Non-pigmented ciliary epithelial cell (primary cell): Measurements from ENCODE around the gene NOM1.
"Not testable (repeated sequence)": the region's sequence is repeated elsewhere in the genome, so short reads cannot be mapped to it uniquely, and the experiment has no call there.

ENCODE experiments used
- DNase-seq: peaks from one replicate; pipeline ENCODE4 v3.0.0-alpha.2; 2010; ENCODE audit warnings: low read depth

Gene NOM1

DNA sequence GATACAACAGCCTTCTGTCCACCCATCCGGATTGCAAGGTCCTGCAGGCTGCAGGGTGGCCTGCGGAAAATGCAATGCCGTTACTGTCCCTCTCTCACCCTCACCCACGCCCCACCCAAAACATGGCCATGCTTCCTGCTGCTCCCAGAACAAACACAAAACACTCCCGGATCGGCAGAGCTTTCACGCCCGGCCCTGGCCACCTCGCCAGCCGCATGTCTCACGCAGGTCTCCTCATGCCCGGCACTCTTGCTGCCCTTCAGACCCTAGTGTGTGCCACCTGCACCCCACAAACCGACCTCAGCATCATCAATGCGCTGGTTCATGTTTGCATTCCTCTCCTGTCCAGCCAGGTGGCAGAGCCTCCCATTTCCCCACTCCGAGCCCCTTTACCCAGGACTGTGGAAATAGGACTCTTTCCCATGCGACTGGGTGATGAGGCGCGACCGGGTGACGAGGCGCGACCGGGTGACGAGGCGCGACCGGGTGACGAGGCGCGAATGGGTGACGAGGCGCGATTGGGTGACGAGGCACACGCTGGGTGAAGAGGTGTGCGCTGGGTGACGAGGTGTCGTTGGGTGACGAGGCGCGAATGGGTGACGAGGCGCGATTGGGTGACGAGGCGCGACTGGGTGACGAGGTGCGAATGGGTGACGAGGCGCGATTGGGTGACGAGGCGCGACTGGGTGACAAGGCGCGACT is 8.9 kb upstream of the NOM1 start:
- no peak for DNase-seq

DNA sequence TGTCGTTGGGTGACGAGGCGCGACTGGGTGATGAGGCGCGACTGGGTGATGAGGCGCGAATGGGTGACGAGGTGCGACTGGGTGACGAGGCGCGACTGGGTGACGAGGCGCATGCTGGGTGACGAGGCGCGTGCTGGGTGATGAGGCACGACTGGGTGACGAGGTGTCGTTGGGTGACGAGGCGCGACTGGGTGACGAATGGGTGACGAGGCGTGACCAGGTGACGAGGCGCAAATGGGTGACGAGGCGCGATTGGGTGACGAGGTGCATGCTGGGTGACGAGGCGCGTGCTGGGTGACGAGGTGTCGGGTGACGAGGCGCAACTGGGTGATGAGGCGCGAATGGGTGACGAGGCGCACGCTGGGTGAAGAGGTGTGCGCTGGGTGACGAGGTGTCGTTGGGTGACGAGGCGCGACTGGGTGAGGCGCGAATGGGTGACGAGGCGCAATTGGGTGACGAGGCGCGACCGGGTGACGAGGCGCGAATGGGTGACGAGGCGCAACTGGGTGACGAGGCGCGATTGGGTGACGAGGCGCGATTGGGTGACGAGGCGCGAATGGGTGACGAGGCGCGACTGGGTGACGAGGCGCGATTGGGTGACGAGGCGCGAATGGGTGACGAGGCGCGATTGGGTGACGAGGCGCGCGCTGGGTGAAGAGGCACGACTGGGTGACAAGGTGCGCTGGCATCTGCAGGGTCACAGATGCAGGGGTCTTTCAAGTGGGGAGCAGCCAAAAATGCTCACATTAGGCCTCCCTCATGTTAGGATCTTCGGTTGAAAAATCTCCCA is 7.9 kb upstream of the NOM1 start:
- no peak for DNase-seq

DNA sequence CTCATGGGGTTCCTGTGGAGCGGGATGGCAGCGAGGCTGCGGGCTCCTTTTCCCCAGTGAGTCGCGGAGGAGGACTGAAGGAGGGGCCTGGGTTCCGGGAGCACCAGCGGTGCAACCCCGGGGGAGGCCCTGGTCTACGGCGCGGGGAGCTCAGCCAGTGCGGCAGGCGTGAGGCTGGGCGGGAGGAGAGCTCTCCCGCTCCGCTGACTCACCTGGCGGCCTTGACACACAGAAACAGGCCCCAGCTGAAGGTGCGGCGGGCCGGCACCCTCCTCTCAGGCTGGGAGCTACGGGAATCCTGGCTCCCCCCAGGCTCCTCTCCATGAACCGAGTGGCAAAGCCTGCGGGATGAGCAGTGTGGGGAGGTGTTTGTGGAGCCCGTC is 6.8 kb upstream of the NOM1 start:
- DNase-seq: no peak

DNA sequence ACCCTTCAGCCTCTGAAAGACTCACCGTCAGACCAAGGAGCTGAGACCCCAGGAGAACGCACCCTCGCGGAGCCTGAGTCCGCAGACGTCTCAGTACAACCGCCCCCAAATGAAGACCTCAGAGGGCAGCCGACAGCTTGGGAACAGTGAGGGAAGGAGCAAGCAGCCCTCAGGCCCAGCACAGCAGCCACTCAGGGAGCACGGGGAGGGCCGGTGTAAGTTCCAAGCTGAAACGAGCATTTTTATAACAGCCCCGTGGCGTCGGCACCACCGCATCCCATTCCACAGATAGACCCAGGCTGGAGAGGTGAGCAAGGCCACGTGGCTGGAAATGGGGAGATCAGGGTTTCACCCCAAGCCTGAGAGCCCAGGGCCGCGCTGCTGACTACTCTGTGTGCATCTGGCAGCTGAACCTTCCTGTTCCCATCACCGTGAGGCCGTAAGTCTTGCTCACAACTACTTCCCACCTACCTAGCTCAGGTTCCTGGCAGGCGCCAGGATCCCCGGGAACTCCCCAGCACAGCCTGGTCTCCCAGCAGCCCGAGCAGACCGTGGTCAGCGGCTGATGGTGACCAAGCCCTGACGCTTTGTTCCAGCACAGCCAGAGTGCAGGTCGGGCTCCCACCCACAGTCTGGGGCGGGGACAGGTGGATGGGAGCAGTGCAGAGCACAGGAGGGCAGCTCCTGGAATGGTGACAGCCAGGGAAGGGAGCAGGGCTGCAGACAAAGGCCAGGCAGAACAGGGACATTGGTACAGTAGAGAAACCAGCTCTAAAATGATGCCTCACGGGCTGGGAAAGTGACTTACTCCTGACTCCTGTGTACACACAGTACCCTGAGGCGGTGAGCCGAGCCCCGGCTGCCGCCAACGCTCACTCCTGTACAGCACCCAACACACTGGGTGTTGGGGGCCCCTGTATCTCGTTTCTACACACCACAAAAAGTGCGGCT is 6.1 kb upstream of the NOM1 start:
- DNase-seq: no peak

DNA sequence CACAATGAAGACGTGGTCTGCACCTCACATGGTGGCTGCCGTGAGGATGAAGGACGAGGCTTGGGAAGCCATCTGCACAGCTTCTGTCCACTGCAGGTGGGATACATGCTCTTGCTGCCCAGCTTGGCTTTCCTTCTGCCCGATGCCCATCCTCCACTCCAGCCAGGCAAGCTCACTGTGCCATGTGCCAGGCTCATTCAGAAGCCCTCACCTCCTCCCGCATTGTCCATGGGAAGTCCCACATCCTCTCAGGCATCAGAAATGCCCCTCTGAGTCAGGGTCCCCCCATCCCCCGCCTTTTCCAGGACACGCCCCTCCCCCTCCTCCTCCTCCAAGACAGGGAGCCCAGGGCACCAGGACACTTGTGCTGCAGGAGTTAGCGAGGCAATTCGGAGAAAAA is 4.6 kb upstream of the NOM1 start:
- no peak for DNase-seq

DNA sequence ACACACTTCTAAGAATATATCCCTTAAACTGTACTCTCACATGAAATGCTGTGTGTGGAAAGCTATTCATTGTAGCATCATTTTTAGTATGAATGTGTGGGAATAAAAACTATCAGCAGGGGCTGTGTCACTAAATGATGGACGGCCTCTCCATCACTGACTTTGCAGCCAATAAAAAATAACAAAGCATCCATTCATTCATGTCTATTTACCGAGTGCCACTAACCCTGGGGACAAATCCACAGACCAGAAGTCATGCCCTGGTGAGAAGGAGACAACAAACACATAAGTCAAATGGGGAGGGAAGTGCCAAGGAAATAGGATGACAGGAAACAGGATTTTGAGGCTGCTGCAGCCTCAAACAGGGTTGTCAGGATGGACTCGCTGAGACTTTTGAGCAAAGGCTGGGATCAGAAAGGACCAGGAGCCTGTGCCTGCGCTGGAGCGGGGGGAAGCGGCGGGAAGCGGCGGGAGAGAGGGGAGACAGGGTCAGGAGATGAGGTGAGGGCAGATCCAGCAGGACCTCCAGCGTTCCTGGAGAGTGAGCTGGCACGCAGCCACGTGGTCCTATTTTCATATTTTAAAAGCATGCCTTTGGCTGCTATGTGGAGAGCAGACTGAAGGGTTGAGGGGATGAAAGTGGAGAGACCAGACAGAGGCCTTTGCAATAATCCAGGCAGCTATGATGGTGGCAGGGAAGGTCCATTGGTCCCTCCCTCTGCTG is 2.2 kb upstream of the NOM1 start:
- no peak for DNase-seq

DNA sequence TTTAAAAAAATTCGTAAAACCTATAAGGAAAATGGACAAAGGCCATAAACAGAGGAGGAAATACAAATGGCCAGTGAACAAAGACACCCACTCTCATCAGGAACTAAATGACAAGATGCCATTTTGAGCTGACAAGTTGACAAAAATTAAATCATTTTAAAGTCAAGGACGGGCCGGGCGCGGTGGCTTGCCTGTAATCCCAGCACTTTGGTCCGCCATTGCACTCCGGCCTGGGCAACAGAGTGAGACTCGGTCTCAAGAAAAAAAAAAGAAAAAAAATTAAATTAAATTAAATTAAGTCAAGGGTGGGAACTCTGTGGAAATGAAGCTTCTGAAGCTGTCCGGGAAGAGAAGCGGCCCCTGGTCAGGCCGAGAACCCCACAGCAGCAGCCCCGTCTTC is 1.2 kb upstream of the NOM1 start:
- DNase-seq: no peak

DNA sequence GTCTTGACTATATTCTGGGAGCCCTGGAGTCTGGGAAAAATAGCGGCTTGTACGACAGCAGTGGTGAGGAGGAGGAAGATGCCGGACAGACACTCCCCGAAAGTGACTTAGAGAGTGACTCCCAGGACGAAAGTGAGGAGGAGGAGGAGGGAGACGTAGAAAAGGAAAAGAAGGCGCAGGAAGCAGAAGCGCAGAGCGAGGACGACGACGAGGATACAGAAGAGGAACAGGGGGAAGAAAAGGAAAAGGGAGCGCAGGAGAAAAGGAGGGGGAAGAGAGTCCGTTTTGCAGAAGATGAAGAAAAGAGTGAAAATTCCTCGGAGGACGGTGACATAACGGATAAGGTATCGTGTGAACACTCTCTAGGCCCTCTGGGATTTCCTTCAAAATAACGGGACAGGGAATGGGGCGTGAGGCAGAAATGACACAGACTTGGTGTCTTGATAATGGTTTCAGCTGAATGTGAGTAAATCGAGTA is 908 bp downstream of the NOM1 start:
- no peak for DNase-seq

DNA sequence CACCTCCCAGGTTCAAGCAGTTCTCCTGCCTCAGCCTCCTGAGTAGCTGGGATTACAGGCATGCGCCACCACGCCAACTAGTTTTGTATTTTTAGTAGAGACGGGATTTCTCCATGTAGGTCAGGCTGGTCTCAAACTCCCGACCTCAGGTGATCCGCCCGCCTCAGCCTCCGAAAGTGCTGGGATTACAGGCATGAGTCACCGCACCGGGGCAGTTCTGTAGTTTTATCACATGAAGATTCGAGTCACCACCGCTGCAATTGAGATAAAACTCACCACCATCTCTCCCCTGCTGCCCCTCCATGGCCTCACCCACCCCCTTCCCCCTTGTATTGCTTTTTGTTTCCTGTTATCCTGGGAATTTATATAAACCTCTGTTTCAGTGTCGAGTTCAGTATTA is 3.7 kb downstream of the NOM1 start:
- not testable (repeated sequence) for DNase-seq

DNA sequence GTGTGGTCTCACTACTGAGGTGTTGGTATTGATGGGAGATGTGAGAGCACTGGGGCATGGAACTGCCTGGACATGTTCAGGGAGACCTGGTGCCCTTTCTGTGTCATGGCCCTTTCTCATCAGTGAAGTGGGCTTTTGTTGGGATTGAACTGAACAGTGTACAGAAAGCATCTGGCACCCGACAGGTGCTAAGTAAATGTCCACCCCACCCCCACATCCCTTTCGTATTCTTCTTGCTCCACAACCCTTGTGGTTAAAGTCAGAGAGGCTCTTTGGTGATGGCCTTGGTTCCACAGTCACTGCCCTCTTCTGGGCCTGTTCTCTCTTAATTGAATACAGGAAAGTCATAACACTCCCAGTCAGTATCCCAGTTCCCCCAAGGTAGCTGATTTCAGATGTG is 5.4 kb downstream of the NOM1 start:
- DNase-seq: no peak

DNA sequence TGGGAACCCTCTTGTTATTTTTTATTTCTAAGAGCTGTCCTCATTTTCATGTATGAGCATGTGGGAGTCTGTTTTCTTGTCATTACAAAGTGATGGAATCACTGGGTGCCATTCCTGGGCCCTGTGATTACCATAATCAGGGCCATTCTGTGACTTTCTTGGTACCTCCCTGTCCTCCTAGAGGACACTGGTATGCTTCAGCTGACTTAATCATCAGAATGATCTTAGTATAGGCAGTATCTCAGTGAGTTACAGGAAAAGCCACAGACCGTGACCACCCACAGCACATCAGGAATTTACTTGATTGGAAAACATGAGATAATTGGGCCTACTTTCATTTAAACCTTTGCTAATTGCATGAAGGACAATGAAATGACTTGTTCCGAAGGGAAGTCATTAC is 7.2 kb downstream of the NOM1 start:
- DNase-seq: no peak

DNA sequence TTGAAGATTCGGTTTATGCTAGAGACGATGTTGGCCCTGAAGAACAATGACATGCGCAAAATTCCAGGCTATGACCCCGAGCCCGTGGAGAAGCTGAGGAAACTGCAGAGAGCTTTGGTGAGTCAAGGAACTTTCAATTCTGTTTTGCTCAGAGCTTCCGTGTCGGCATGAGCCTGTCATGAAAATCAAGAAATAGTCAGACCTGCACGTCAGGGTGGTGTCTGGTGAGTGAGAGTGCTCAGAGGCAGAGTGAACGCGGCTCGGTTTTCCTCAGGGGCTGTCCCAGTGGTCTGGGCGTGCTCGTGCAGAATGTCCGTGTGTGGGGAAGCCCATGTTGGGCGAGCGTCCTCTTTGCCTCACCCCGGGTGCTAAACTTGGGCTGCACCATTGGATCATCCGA is 12.6 kb downstream of the NOM1 start:
- DNase-seq: no peak

DNA sequence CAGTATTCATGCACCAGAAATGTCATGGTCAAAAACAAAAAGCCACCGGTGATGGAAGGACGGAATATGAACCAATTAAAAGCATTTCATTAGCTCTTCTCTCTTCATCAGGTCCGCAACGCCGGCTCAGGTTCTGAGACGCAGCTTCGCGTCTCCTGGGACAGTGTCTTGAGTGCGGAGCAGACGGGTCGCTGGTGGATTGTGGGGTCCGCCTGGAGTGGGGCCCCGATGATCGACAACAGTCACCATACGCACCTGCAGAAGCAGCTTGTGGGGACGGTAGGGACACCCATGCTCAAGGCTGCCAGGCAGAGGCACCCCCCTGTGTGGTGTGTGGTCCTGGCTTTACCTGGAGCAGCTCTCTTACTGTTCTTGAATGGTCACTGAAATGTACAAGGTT is 13.4 kb downstream of the NOM1 start:
- no peak for DNase-seq

DNA sequence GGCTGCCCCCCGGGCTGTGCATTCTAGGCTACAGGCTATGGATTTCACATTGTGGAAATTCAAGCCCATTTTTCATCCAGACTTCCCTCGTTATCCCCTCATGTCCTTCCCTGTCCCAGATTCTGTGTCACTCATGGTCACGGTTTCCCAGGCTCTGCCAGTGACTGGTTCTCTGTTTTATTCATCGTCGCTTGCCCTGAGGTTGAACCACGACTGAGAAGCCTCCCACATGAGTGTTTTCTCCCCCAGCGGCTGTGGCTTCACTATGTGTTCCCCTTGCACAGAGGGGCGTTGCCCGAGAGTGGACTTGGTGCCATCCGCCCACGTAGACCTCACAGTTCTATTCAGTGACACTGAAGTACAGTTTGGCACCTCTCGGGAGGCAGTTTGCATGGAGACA is 14.0 kb downstream of the NOM1 start:
- DNase-seq: no peak

DNA sequence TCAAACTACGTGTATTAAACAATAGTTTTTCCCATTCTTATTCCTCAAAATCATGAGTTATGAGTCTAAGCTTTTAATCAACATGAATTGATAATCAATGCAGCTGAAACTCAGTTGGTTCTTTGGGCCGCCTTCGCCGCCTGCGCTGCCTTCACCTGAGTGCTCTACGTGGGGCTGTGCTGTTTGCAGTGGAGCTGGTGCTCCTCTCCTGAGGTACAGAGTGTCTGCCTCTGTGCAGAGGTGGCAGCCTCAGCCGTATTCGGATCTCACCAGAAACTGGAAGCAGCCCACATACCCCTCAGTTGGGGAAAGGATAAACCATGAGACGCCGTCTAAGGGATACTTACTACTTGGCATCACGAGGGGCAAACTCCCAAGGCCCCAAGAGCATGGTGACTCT is 15.5 kb downstream of the NOM1 start:
- no peak for DNase-seq

DNA sequence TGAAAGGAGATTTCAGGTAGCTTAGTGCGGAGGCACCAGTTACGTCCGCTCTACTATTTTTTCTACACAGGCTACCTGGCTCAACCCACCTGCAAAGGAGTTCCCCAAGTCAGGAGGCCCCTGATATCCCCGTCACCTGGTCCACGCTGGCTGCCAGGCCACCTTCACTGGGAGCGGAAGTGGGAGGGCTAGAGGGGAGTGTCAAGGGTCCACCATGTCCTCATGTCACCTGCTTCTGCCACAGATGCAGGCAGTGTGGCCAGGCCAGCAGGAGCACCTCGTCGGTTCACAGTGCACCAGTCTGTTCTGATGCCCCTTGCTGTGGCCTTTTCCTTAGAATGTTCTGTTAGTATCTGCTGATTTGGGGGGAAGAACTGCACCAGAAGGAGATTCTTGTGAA is 16.9 kb downstream of the NOM1 start:
- no peak for DNase-seq

DNA sequence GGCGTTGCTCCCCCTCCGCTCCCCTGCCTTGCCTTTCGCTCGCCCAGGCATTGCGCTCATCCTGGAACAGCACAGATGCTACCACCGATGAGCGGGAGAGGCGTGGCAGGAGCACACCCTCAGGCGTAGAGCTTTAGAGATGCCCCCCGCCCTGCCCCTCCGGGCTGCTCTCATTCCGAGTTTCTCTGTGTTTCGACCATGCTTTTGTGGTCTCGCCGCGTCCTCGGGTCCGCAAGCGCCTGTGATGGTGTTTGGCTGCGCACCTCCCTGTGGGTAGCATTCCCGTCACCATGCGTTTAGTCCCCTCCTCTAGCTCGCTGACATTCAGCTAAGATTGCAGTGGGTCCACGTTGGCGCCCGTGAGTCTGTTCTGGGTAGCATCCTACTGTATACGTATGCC is 18.7 kb downstream of the NOM1 start:
- no peak for DNase-seq

DNA sequence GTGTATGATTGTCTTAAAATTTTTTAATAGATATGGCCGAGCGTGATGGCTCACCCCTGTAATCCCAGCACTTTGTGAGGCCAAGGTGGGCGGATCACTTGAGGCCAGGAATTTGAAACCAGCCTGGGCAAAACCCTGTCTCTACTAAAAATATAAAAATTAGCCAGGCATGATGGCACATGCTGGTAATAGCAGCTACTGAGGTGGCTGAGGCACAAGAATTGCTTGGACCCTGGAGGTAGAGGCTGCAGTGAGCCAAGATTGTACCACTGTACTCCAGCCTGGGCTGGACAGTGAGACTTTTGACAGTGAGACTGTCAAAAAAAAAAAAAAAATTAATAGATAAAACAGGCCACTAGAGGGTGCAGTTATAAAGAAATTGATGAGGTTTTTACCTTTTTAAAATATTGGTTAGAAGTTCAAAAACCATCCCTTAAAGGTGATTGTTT is 20.5 kb downstream of the NOM1 start:
- DNase-seq: no peak

DNA sequence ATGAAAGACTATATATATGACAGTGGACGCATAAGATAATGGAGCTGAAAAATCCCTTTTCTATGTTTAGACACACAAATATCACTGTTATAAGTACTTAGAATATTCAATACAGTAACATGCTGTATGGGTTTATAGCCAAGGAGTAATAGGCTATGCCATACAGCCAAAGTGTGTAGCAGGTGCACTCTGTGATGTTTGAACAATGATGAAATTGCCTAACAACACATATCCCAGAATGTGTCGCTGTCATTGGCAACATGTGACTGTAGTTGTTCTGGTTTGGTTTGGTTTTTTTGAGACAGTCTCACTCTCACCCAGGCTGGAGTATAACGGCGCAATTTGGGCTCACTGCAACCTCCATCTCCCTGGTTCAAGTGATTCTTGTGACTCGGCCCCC is 26.1 kb downstream of the NOM1 start:
- no peak for DNase-seq

DNA sequence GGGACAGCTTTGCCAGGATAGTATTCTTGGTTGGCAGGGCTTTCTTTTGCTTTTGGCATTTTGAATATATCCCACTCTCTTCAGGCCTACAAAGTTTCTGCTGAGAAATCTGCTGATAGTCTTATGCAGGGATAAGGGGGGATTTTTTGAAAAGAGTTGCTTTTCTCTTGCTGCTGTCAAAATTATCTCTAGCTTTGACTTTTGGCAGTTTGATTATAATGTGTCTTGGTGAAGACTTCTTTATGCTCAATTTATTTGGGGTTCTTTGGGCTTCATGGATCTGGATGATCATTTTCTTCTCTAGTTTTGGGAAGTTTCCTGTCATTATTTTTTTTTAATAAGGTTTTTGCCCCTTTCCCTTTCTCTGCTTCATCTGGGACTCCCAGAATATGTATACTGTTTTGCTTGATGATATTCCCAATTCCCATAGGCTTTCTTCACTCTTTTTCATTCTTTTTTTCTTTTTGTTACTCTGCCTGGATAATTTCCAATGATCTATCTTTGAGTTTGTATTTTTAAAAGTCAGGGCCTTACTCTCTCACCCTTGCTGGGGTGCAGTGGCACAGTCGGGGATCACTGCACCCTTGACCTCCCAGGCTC is 29.6 kb downstream of the NOM1 start:
- no peak for DNase-seq

DNA sequence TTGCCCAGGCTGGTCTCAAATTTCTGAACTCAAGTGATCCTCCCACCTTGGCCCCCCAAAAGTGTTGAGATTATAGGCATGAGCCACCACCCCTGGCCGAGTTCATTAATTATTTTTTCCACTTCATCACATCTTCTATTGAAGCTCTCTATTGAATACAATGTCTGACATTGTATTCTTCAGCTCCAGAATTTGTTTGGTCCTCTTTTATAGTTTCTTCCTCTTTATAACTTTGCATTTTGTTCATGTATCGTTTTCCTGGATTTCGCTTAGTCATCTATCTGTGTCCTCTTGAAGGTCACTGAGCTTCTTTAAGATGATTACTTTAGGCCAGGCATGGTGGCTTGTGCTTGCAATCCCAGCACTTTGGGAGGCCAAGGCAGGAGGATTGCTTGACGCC is 30.2 kb downstream of the NOM1 start:
- DNase-seq: no peak
